Neural progenitor cell (in vitro differentiated cells): ENCODE measurements around the gene ERGIC1. TPM values are rescaled to one million over a fixed set of nuclear protein-coding genes. Genes with fewer than 3 reads are reported as not detected.

Experiments
- DNase-seq: peaks from one replicate; pipeline ENCODE4 v3.0.0-alpha.2; 2016; ENCODE audit warnings: low spot score
- H2AFZ ChIP-seq: fragments of 200-600 bp; sonication (generic); replicated peaks from 2 replicates; pipeline ENCODE4 v1.6.1; 2016; ENCODE audit warnings: antibody characterized with exemption
- H3F3A ChIP-seq: fragments of 200-600 bp; sonication (generic); 2 replicates; pipeline ENCODE4 v1.6.1; 2016; ENCODE audit warnings: antibody characterized with exemption, low read depth
- H3K27ac ChIP-seq: fragments of 200-600 bp; sonication (generic); 2 replicates; pipeline ENCODE4 v1.5.1; 2016; ENCODE audit warnings: mild to moderate bottlenecking
- H3K27me3 ChIP-seq: fragments of 200-600 bp; sonication (generic); 2 replicates; pipeline ENCODE4 v1.6.1; 2016; ENCODE audit warnings: mild to moderate bottlenecking, moderate library complexity
- H3K36me3 ChIP-seq: fragments of 200-600 bp; sonication (generic); 2 replicates; pipeline ENCODE4 v1.5.1; 2016
- H3K4me1 ChIP-seq: fragments of 200-600 bp; sonication (generic); 2 replicates; pipeline ENCODE4 v1.6.1; 2016; ENCODE audit warnings: mixed run types
- H3K4me2 ChIP-seq: fragments of 200-600 bp; sonication (generic); 2 replicates; pipeline ENCODE4 v1.6.1; 2016
- H3K4me3 ChIP-seq: fragments of 200-600 bp; sonication (generic); 2 replicates; pipeline ENCODE4 v1.5.1; 2016
- H3K79me2 ChIP-seq: fragments of 200-600 bp; sonication (generic); 2 replicates; pipeline ENCODE4 v1.6.1; 2016; ENCODE audit warnings: low read depth
- H3K9ac ChIP-seq: fragments of 200-600 bp; sonication (generic); 2 replicates; pipeline ENCODE4 v1.6.1; 2016
- H3K9me3 ChIP-seq: fragments of 200-600 bp; sonication (generic); 2 replicates; pipeline ENCODE4 v1.5.1; 2016; ENCODE audit warnings: low read depth
- H4K20me1 ChIP-seq: fragments of 200-600 bp; sonication (generic); 2 replicates; pipeline ENCODE4 v1.6.1; 2016; ENCODE audit warnings: low read depth
- H3K27ac Mint-ChIP-seq: 3 replicates; pipeline ENCODE4 v1.8.0; 2021; ENCODE audit warnings: mixed read lengths
- H3K27me3 Mint-ChIP-seq: 2 replicates; pipeline ENCODE4 v1.8.0; 2022; ENCODE audit warnings: low read depth, mild to moderate bottlenecking, inconsistent platforms, moderate library complexity, mixed read lengths; ENCODE audit not compliant: insufficient read depth
- H3K36me3 Mint-ChIP-seq: 3 replicates; pipeline ENCODE4 v1.8.0; 2021; ENCODE audit warnings: mixed read lengths
- H3K4me1 Mint-ChIP-seq: 3 replicates; pipeline ENCODE4 v1.8.0; 2021; ENCODE audit warnings: mixed read lengths
- H3K4me3 Mint-ChIP-seq: 3 replicates; pipeline ENCODE4 v1.8.0; 2021; ENCODE audit warnings: mild to moderate bottlenecking, moderate library complexity, mixed read lengths
- H3K9me3 Mint-ChIP-seq: 3 replicates; pipeline ENCODE4 v1.8.0; 2020; ENCODE audit warnings: mixed read lengths
- EZH2 ChIP-seq: fragments of 200-600 bp; sonication (generic); IDR thresholded peaks from 2 replicates; pipeline ENCODE4 v1.6.1; 2017; ENCODE audit warnings: antibody characterized with exemption, mild to moderate bottlenecking, moderate library complexity
- EZH2phosphoT487 ChIP-seq: fragments of 200-600 bp; sonication (generic); IDR thresholded peaks from 2 replicates; pipeline ENCODE4 v1.6.1; 2017; ENCODE audit warnings: antibody characterized with exemption
- total RNA-seq: library from RNA; depleted of rRNA; stranded (reverse); fragments of >200 nt; gene quantifications from 2 replicates; pipeline ENCODE4 v1.2.3, GENCODE V29; 2015; ENCODE audit warnings: low replicate concordance
- TF ChIP-seq, protein P1 (sequence below): fragments of 200-600 bp; sonication (generic); IDR thresholded peaks from 2 replicates; pipeline ENCODE4 v1.5.1; 2017; ENCODE audit warnings: antibody characterized with exemption, mild to moderate bottlenecking

The ERGIC1 gene
- total RNA-seq, 1 donor from 2014 or later = 28.7 TPM

DNA sequence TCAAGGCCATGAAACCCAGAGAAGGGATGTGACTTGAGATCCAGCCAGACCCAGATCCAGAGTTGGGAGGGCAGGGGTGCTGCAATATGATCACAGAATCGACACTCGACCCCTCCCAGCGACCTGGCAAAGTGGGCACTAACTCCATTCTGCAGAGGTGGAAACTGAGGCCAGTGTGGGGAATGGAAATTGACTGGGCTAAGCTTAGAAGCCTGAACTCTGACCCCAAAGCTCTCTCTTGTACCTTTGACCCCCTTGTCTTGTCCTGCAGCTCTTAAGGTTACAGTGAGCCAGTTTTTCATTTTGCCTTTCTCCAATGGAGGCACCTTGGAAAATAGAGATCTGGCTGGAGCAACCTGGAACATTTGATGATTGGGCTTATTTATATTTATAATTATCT, 14.5 kb upstream of the ERGIC1 start:
- no peaks in the 10 kb centered on the region for H3K79me2 ChIP-seq
- H3K9me3 ChIP-seq = no peaks in the 10 kb centered on the region
- TF ChIP-seq EZH2phosphoT487 (no peak), EZH2 (no peak)
- TF ChIP-seq, protein P1, sequence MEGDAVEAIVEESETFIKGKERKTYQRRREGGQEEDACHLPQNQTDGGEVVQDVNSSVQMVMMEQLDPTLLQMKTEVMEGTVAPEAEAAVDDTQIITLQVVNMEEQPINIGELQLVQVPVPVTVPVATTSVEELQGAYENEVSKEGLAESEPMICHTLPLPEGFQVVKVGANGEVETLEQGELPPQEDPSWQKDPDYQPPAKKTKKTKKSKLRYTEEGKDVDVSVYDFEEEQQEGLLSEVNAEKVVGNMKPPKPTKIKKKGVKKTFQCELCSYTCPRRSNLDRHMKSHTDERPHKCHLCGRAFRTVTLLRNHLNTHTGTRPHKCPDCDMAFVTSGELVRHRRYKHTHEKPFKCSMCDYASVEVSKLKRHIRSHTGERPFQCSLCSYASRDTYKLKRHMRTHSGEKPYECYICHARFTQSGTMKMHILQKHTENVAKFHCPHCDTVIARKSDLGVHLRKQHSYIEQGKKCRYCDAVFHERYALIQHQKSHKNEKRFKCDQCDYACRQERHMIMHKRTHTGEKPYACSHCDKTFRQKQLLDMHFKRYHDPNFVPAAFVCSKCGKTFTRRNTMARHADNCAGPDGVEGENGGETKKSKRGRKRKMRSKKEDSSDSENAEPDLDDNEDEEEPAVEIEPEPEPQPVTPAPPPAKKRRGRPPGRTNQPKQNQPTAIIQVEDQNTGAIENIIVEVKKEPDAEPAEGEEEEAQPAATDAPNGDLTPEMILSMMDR = no peak
- H3K27me3 ChIP-seq = no peaks in the 10 kb centered on the region
- Mint-ChIP-seq H3K4me1 (peaks cover 13% of the 10 kb centered on the region), H3K27me3 (peaks cover 17% of the 10 kb centered on the region), H3K4me3 (no peak overlapping the region), H3K9me3 (peaks cover under 1% of the 10 kb centered on the region), H3K27ac (no peak overlapping the region), H3K36me3 (no peaks in the 10 kb centered on the region)
- H3K9ac ChIP-seq = no peak overlapping the region
- H2AFZ ChIP-seq = no peak overlapping the region
- no peaks in the 10 kb centered on the region for H3F3A ChIP-seq
- no peak overlapping the region for H3K4me3 ChIP-seq
- H3K36me3 ChIP-seq = no peaks in the 10 kb centered on the region
- no peaks in the 10 kb centered on the region for H4K20me1 ChIP-seq
- H3K27ac ChIP-seq = no peak overlapping the region
- no peak overlapping the region for H3K4me2 ChIP-seq
- no peak for DNase-seq
- no peaks in the 10 kb centered on the region for H3K4me1 ChIP-seq

DNA sequence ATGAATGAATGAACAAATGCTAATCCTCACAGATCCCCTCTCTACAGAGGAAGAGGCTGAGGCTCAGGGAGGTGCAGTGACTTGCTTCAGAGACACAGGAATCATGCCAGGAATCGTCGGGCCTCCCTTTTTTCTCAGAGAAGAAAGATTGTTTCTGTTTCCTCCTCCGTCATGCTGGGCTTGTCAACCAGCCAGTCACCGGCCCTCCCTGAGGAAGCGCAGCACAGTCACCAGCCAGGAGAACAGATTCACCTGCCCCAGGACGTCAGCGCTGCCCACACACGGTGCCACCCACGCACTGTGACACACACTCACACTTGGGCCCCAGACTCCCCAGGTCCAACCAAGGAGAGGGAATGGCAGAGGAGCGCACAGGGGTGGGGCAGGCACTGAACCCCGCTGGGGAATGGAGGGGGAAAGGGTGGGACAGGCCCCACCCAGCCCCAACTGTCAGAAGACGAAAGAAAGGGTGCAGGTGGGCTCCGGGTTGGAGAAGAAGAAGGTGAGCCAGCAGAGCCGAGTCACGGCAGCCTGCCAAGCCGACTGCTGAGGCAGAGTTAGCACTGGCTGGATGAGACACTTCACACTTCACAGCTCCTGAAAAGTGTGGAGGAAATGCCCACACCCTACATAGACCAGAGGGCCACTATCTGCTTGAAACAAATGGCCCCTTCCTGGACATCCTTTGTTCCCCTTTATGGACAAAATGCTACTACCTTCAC, 13.8 kb upstream of the ERGIC1 start:
- H3K9ac ChIP-seq = no peak overlapping the region
- H3K27me3 ChIP-seq = no peaks in the 10 kb centered on the region
- no peak overlapping the region for H2AFZ ChIP-seq
- no peak overlapping the region for H3K4me3 ChIP-seq
- H3K4me1 ChIP-seq = no peaks in the 10 kb centered on the region
- H3K4me2 ChIP-seq = no peak overlapping the region
- Mint-ChIP-seq H3K4me3 (no peak overlapping the region), H3K36me3 (no peaks in the 10 kb centered on the region), H3K27ac (no peak overlapping the region), H3K4me1 (peaks cover 13% of the 10 kb centered on the region), H3K27me3 (peaks cover 17% of the 10 kb centered on the region), H3K9me3 (peaks cover 5% of the 10 kb centered on the region)
- no peak for DNase-seq
- no peaks in the 10 kb centered on the region for H4K20me1 ChIP-seq
- TF ChIP-seq, protein P1 = no peak
- no peak for TF ChIP-seq EZH2
- TF ChIP-seq EZH2phosphoT487 = no peak
- H3F3A ChIP-seq = no peaks in the 10 kb centered on the region
- no peak overlapping the region for H3K27ac ChIP-seq
- H3K79me2 ChIP-seq = no peaks in the 10 kb centered on the region
- H3K36me3 ChIP-seq = no peaks in the 10 kb centered on the region
- no peaks in the 10 kb centered on the region for H3K9me3 ChIP-seq

DNA sequence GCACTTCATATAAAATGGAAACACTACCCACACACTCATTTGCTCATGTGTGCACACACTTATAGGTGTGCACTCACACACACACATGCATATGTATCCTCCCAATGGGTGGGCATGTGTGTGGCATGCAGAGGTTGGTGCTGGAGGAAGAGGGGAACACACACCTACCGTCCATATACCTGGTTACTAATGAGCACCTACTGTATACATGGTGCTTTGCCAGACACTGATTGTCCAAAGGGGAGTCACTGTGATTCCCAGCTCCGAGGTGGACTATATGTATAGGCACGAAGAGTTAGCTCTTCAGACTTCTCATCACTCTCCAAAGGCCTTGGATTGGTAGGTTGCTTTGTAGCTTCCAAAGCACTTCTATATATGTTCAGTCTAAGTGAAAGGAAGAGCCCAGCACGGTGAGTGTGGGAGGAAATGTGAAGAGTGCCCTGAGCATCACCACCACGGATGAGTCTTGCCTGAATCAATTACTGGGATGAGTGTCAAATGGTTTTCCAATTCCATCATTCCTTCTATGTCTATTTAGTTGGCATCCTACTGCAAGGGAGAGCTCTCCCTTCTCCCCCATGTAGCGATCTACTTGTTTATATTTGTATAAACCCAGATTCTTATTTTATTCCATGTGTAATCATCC, 12.6 kb upstream of the ERGIC1 start:
- H3K27me3 Mint-ChIP-seq = peaks cover 17% of the 10 kb centered on the region
- peaks cover 12% of the 10 kb centered on the region for H3K4me1 Mint-ChIP-seq
- Histone ChIP-seq H3F3A (no peaks in the 10 kb centered on the region), H3K4me2 (no peak overlapping the region), H3K79me2 (no peaks in the 10 kb centered on the region), H3K4me1 (no peaks in the 10 kb centered on the region), H3K36me3 (no peaks in the 10 kb centered on the region), H3K9me3 (no peaks in the 10 kb centered on the region), H3K9ac (no peak overlapping the region), H3K27me3 (no peaks in the 10 kb centered on the region), H4K20me1 (no peaks in the 10 kb centered on the region), H3K4me3 (no peak overlapping the region), H2AFZ (no peak overlapping the region), H3K27ac (no peak overlapping the region)
- no peak for DNase-seq
- no peak for TF ChIP-seq EZH2
- no peak for TF ChIP-seq EZH2phosphoT487
- TF ChIP-seq, protein P1 = no peak
- peaks cover 2% of the 10 kb centered on the region for H3K36me3 Mint-ChIP-seq
- H3K27ac Mint-ChIP-seq = no peak overlapping the region
- peaks cover 18% of the 10 kb centered on the region for H3K9me3 Mint-ChIP-seq
- H3K4me3 Mint-ChIP-seq = no peak overlapping the region
